GM12878 (cell line): ENCODE measurements around the gene BTBD6. TPM values are rescaled to one million over a fixed set of nuclear protein-coding genes. Genes with fewer than 3 reads are reported as not detected.

ENCODE experiments used
- ATAC-seq: fragments of 200-7000 bp; cut with Tn5 transposase; 3 replicates; pipeline ENCODE4 v1.9.1; 2020; ENCODE audit warnings: mild to moderate bottlenecking, moderate library complexity
- BruUV-seq: library from RNA; stranded (reverse); fragments of 400-500 nt; replicated peaks from 2 replicates; lab custom pipeline; 2021; lab: Mats Ljungman, UMichigan
- CTCF ChIA-PET: fragments of 300-600 bp; sonication (Branson Sonifier 250); formaldehyde crosslinking; extraction: SDS; loops from one replicate; lab custom pipeline; 2021; ENCODE audit warnings: inconsistent platforms; lab: Yijun Ruan, JAX
- POLR2A ChIA-PET: fragments of 350-600 bp; formaldehyde crosslinking; extraction: SDS; loops from one replicate; lab custom pipeline; 2021; ENCODE audit warnings: inconsistent platforms; lab: Charles Lee
- RAD21 ChIA-PET: fragments of 300-600 bp; sonication (Branson Sonifier 250); formaldehyde crosslinking; loops from one replicate; lab custom pipeline; 2023; ENCODE audit warnings: antibody characterized with exemption; ENCODE audit not compliant: unreplicated experiment; lab: Charles Lee
- SMC1A ChIA-PET: fragments of 300-600 bp; sonication (Branson Sonifier 250); formaldehyde crosslinking; loops from one replicate; lab custom pipeline; 2023; ENCODE audit not compliant: unreplicated experiment, uncharacterized antibody; lab: Charles Lee
- DNase-seq: peaks from one replicate; pipeline ENCODE4 v3.0.0-alpha.2; 2011; ENCODE audit warnings: low read depth, low spot score
- FAIRE-seq: peaks from 3 replicates; lab custom pipeline; 2011; peaks lifted over from hg19 to GRCh38; lab: Jason Lieb, UNC
- H2AFZ ChIP-seq: 2 replicates; pipeline ENCODE4 v1.6.0; 2011; ENCODE audit warnings: low read depth, low read length, control low read depth; ENCODE audit not compliant: control insufficient read depth
- H3K27ac ChIP-seq: 2 replicates; pipeline ENCODE4 v1.5.1; 2011; ENCODE audit warnings: control low read depth; ENCODE audit not compliant: control insufficient read depth, insufficient read depth
- H3K27me3 ChIP-seq, 2 experiments: replicated peaks in 1 of 2; 2 replicates each; pipeline versions ENCODE4 v1.6.0 to v1.6.1; 2011; ENCODE audit warnings: low read length in 1 of 2; ENCODE audit not compliant: control insufficient read depth in 2 of 2, insufficient read depth in 2 of 2
- H3K36me3 ChIP-seq, 2 experiments: 2 replicates each; pipeline ENCODE4 v1.5.1; 2011; ENCODE audit warnings: low read length in 1 of 2; ENCODE audit not compliant: control insufficient read depth in 2 of 2, insufficient read depth in 2 of 2
- H3K4me1 ChIP-seq: 2 replicates; pipeline ENCODE4 v1.6.1; 2011; ENCODE audit warnings: mild to moderate bottlenecking, low read length, moderate library complexity, mixed read lengths; ENCODE audit not compliant: control insufficient read depth, insufficient read depth
- H3K4me2 ChIP-seq: 2 replicates; pipeline ENCODE4 v1.6.0; 2011; ENCODE audit warnings: control low read depth; ENCODE audit not compliant: control insufficient read depth, insufficient read depth
- H3K4me3 ChIP-seq: fragments of 200-600 bp; sonication (generic); 2 replicates; pipeline ENCODE4 v1.5.1; 2016
- H3K79me2 ChIP-seq: 2 replicates; pipeline ENCODE4 v1.6.0; 2011; ENCODE audit warnings: low read length; ENCODE audit not compliant: control insufficient read depth, insufficient read depth
- H3K9ac ChIP-seq: 2 replicates; pipeline ENCODE4 v1.8.0; 2011; ENCODE audit warnings: low read length, control low read depth, mixed read lengths; ENCODE audit not compliant: control insufficient read depth, insufficient read depth
- H3K9me3 ChIP-seq: replicated peaks from 3 replicates; pipeline ENCODE4 v1.5.1; 2011; ENCODE audit warnings: mild to moderate bottlenecking, low read length; ENCODE audit not compliant: control insufficient read depth, insufficient read depth
- H4K20me1 ChIP-seq: 2 replicates; pipeline ENCODE4 v1.6.0; 2011; ENCODE audit not compliant: control insufficient read depth, insufficient read depth
- ATF7 ChIP-seq: fragments of 450-650 bp; IDR thresholded peaks from 2 replicates; pipeline ENCODE4 v1.6.1; 2016; ENCODE audit warnings: low read depth, mild to moderate bottlenecking
- BMI1 ChIP-seq: fragments of 450-650 bp; IDR thresholded peaks from 2 replicates; pipeline ENCODE4 v1.6.1; 2016; ENCODE audit warnings: mild to moderate bottlenecking, moderate library complexity, borderline replicate concordance
- EP300 ChIP-seq, 2 experiments: fragments of 150-350 bp in 1 of 2; IDR thresholded peaks; 2 replicates each; pipeline ENCODE4 v1.6.1; 2011 to 2012; ENCODE audit warnings: low read depth in 2 of 2, low read length in 2 of 2, borderline replicate concordance in 1 of 2, improper control_type of control experiment in 1 of 2, inconsistent platforms in 1 of 2; ENCODE audit not compliant: control insufficient read depth in 1 of 2
- EZH2 ChIP-seq: IDR thresholded peaks from 2 replicates; pipeline ENCODE4 v1.6.1; 2012; ENCODE audit warnings: low read depth, mild to moderate bottlenecking, control low read depth, inconsistent platforms, low read length, borderline replicate concordance; ENCODE audit not compliant: control insufficient read depth
- HDAC2 ChIP-seq: fragments of 200-600 bp; sonication (generic); IDR thresholded peaks from 2 replicates; pipeline ENCODE4 v1.6.1; 2017
- JUND ChIP-seq: IDR thresholded peaks from 2 replicates; pipeline ENCODE4 v1.6.1; 2012; ENCODE audit warnings: low read depth, mild to moderate bottlenecking, low read length, improper control_type of control experiment, moderate library complexity
- MTA2 ChIP-seq: fragments of 450-650 bp; IDR thresholded peaks from 2 replicates; pipeline ENCODE4 v1.6.1; 2016; ENCODE audit warnings: low read depth, mild to moderate bottlenecking, moderate library complexity
- REST ChIP-seq: IDR thresholded peaks from 2 replicates; pipeline ENCODE4 v1.6.1; 2012; ENCODE audit warnings: mild to moderate bottlenecking, low read depth, low read length
- WGBS: methylation state at CpG from one replicate; pipeline ENCODE4 v1.1.6; 2016; ENCODE audit warnings: low lambda C conversion rate; ENCODE audit not compliant: insufficient replicate concordance, insufficient coverage; ENCODE audit errors: missing lambda C conversion rate; 5-methylcytosine and 5-hydroxymethylcytosine counted together
- in situ Hi-C: fragments of 300-500 bp; cut with MboI; formaldehyde crosslinking; loops from 9 replicates; pipeline ENCODE4 v1.14.3; 2018; ENCODE audit warnings: mixed read lengths
- intact Hi-C: fragments of 100-400 bp; cut with micrococcal nuclease; formaldehyde crosslinking; loops from one replicate; pipeline ENCODE4 v1.14.2; 2022; ENCODE audit not compliant: unreplicated experiment
- polyA plus RNA-seq, 11 experiments: library from polyadenylated mRNA; depleted of rRNA in 4 of 11; unstranded in 6 of 11; stranded (reverse) in 5 of 11; fragments of >200 nt; fragmentation: Nextera tagmentation in 4 of 11; fragmentation: Illumina TruSeq in 1 of 11; extraction: Ambion mirVana in 4 of 11; extraction: Trizol in 1 of 11; gene quantifications; 1 replicate in 1 of 11; 2 replicates in 10 of 11; pipeline versions ENCODE4 v1.2.1 to v1.2.3, GENCODE V29; 2011 to 2016; ENCODE audit warnings: inconsistent platforms in 2 of 11, missing spikeins in 2 of 11, low read depth in 1 of 11
- total RNA-seq, 4 experiments: library from RNA; depleted of rRNA in 3 of 4; stranded (reverse); fragments of >200 nt in 3 of 4; fragmentation: Illumina TruSeq in 1 of 4; extraction: Trizol in 1 of 4; gene quantifications; 2 replicates each; pipeline versions ENCODE4 v1.2.1 to v1.2.3, GENCODE V29; 2013 to 2021

Gene BTBD6
- total and polyA plus RNA-seq, 10 of the 15 experiments (the other 5 are each of a cell fraction or from before 2014, with no cell fraction given) = 1.4 to 36.5 (median 15.8) TPM

DNA sequence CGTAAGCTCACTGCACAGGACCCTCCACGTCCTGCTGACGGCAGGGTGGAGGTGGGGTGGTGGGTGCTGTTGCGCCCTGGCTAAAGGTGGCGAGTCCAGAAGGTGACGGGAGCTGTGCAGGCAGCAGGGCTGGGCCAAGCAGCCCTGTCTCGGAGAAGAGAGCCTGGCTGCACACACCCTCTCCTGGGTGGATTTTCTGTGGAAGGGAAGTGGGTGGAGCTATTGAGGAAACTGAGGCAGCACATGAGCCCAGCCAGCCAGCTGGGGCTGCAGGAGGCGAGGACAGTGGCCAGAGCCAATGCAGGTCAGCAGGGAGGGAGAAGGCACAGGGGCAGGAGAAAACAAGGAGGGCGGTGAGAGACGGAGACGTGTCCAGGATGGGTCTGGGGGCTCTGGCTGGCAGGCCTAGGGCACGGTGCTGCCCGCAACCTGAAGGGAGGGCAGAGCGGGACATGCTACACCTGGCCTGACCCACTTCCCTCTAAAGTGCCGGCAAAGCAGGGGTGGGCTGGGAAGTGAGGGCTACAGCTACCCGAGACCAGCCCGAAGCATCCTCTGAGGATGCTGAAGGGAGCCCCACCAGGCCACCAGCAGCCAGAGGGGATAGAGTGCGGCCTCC, 20.5 kb downstream of the BTBD6 start:
- POLR2A ChIA-PET = no interaction called here
- intact Hi-C loops = no loop called here
- Histone ChIP-seq H3K9ac (no peak overlapping the region), H3K4me3 (no peak overlapping the region), H4K20me1 (no peaks in the 10 kb centered on the region), H3K9me3 (no peaks in the 10 kb centered on the region), H3K36me3 (peaks cover 0 to 8% of the 10 kb centered on the region in 2 experiments; a peak in 3 of 4 replicates), H2AFZ (no peak overlapping the region), H3K79me2 (no peaks in the 10 kb centered on the region; the same call in 1 of the 2 replicates), H3K27me3 (no peaks in the 10 kb centered on the region), H3K4me2 (no peak overlapping the region), H3K4me1 (no peaks in the 10 kb centered on the region), H3K27ac (no peak overlapping the region)
- FAIRE-seq (no peak), ATAC-seq (no peak), DNase-seq (no peak)
- CTCF ChIA-PET = no interaction called here
- TF ChIP-seq HDAC2 (no peak), EZH2 (no peak), ATF7 (no peak), BMI1 (no peak), MTA2 (no peak), JUND (no peak), REST (no peak), EP300 (IDR thresholded peaks at IDR 0.05; ENCODE audit: borderline replicate concordance in 1 of 2, control insufficient read depth in 1 of 2, low read depth in 2 of 2, low read length in 2 of 2) (no peak)
- BruUV-seq = no TSS peak
- RAD21 ChIA-PET = no interaction called here
- SMC1A ChIA-PET = no interaction called here
- in situ Hi-C loops = no loop called here
- 89% methylated on average over 17 of the region's 18 CpGs for WGBS
